Neural crest cell (in vitro differentiated cells): Measurements from ENCODE around the gene ZNF618. TPM values are rescaled to one million over a fixed set of nuclear protein-coding genes. Genes with fewer than 3 reads are reported as not detected.

Source experiments
- DNase-seq: peaks from one replicate; pipeline ENCODE4 v3.0.0; 2021; ENCODE audit warnings: low read depth, mixed read lengths, low spot score
- H3K27ac Mint-ChIP-seq: one replicate; pipeline ENCODE4 v1.8.0; 2021; ENCODE audit warnings: mild to moderate bottlenecking, mixed read lengths; ENCODE audit not compliant: unreplicated experiment
- H3K27me3 Mint-ChIP-seq: 2 replicates; pipeline ENCODE4 v1.8.0; 2021; ENCODE audit warnings: low read depth, mild to moderate bottlenecking, mixed read lengths
- H3K36me3 Mint-ChIP-seq: 2 replicates; pipeline ENCODE4 v1.8.0; 2021; ENCODE audit warnings: low read depth, mild to moderate bottlenecking, mixed read lengths
- H3K4me1 Mint-ChIP-seq: 2 replicates; pipeline ENCODE4 v1.8.0; 2021; ENCODE audit warnings: mixed read lengths
- H3K4me3 Mint-ChIP-seq: one replicate; pipeline ENCODE4 v1.8.0; 2021; ENCODE audit warnings: mild to moderate bottlenecking, mixed read lengths
- H3K9me3 Mint-ChIP-seq: 2 replicates; pipeline ENCODE4 v1.8.0; 2021; ENCODE audit warnings: mixed read lengths
- total RNA-seq: library from RNA; stranded (reverse); gene quantifications from 2 replicates; pipeline ENCODE4 v1.2.1, GENCODE V29; 2021
- TF ChIP-seq, protein P1 (sequence below): fragments of 200-600 bp; sonication (generic); conservative IDR thresholded peaks from 2 replicates; pipeline ENCODE4 v1.5.0; 2021; ENCODE audit warnings: antibody characterized with exemption, mild to moderate bottlenecking

The ZNF618 gene
- total RNA-seq, 1 donor from 2014 or later: 60.8 TPM

DNA sequence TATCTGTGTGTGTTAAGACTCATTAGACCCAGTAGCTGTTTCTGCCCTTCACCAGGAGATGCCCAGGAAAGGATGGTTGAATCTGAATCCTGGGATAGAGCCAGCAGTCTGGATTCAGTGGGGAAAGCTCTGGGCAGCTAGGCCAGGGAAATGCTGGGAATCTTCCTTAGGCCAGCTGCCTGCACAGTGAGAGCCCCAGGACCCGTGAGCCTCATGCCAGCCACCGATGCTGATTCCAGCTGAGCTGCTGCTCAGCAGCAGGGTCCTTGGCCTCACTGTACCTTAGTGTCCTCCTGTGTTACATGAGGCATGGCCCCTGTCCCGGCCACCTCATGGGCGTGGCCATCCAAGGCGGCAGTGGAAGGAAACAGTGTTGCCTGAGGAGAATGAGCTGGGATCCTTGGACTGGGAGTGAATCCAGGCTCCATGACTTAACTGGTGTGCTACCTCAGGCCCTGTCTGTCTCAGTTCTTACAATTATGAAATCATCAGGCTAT is 114.9 kb downstream of the ZNF618 start:
- TF ChIP-seq, protein P1, sequence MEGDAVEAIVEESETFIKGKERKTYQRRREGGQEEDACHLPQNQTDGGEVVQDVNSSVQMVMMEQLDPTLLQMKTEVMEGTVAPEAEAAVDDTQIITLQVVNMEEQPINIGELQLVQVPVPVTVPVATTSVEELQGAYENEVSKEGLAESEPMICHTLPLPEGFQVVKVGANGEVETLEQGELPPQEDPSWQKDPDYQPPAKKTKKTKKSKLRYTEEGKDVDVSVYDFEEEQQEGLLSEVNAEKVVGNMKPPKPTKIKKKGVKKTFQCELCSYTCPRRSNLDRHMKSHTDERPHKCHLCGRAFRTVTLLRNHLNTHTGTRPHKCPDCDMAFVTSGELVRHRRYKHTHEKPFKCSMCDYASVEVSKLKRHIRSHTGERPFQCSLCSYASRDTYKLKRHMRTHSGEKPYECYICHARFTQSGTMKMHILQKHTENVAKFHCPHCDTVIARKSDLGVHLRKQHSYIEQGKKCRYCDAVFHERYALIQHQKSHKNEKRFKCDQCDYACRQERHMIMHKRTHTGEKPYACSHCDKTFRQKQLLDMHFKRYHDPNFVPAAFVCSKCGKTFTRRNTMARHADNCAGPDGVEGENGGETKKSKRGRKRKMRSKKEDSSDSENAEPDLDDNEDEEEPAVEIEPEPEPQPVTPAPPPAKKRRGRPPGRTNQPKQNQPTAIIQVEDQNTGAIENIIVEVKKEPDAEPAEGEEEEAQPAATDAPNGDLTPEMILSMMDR: no peak
- DNase-seq: no peak
- peaks cover 9% of the 10 kb centered on the region for H3K4me1 Mint-ChIP-seq
- no peak overlapping the region for H3K27ac Mint-ChIP-seq
- H3K4me3 Mint-ChIP-seq: no peak overlapping the region
- H3K27me3 Mint-ChIP-seq: no peaks in the 10 kb centered on the region
- H3K9me3 Mint-ChIP-seq: no peaks in the 10 kb centered on the region
- H3K36me3 Mint-ChIP-seq: peaks cover 2% of the 10 kb centered on the region

DNA sequence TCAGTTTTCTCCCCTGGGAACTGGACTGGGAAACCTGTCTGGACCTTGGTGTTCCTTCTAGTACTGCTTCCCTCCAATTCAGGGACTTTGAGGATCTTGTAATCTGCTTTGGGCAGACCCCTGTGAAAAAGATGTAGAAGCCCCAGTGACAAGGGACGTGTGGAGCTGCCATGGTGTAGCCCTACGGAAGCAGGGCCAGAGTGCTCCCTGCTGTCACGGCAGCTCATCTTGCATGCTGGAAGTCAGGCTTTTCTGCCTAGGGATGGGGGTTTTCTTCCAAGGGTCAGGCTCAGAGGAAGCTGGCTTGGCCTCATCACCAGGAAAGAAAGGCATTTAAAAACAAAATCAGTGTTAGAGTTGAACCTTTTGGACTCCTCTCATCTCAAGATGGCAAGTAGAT is 115.6 kb downstream of the ZNF618 start:
- peaks cover 4% of the 10 kb centered on the region for H3K4me1 Mint-ChIP-seq
- no peak for DNase-seq
- peaks cover 3% of the 10 kb centered on the region for H3K36me3 Mint-ChIP-seq
- TF ChIP-seq, protein P1: no peak
- H3K4me3 Mint-ChIP-seq: no peak overlapping the region
- H3K27me3 Mint-ChIP-seq: no peaks in the 10 kb centered on the region
- no peaks in the 10 kb centered on the region for H3K9me3 Mint-ChIP-seq
- peak overlapping the region; percentile 78 for H3K27ac Mint-ChIP-seq

DNA sequence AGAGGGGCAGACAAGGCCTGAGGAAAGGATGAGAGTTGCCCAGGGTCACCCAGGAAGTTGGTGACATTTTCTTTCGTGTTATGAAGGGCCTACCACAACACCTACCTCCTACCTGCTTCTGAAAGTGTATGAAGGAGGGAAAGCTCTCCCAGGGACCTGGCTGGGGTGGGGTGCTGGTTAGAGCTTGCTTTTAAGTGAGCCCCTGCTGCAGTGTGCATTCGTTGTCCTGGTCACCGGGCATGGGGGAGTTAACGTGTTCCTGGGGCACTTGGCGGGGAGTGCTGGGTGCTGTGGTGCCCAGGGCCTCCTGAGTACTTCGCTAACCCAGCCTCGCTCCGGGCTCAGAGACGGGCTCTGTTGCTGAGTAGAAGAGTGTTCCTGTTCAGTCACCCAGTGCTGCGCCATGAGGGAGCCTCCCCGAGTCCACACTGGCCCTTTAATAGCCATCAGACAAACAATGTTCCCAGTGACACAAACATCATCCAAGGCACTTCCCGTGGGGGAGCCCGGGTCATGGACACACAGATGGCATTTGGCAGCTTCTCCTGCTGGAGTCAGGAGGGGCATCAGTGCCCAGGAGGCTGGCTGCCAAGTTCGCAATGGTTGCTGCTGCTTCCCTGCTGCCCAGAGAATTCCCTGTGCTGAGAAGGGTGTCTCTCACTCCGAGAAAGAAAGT is 116.3 kb downstream of the ZNF618 start:
- Mint-ChIP-seq H3K27me3 (no peaks in the 10 kb centered on the region), H3K27ac (peak overlapping the region; percentile 78), H3K4me3 (no peak overlapping the region), H3K4me1 (peaks cover 4% of the 10 kb centered on the region), H3K36me3 (peaks cover 4% of the 10 kb centered on the region), H3K9me3 (no peaks in the 10 kb centered on the region)
- DNase-seq: no peak
- TF ChIP-seq, protein P1: no peak

DNA sequence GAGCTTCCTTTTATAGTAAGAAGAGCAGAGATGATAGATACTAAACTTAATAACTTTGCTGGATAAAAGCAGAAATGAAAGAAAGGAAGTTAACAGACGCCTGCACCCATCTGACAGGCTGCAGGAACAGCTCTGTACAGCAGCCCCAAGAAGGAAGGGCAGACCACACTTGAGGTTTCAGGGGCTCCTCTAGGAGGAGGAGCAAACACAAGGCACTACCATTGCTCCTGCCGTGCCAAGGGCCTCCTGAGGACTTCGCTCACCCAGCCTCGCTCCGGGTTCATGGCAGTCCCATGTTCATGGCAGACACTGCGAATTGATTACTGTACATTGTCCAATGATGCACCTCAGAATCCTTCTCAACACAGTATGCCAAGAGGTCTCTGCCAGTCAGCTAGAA is 116.9 kb downstream of the ZNF618 start:
- Mint-ChIP-seq H3K27ac (peak overlapping the region; percentile 67), H3K36me3 (peaks cover 4% of the 10 kb centered on the region), H3K27me3 (no peaks in the 10 kb centered on the region), H3K9me3 (no peaks in the 10 kb centered on the region), H3K4me3 (no peak overlapping the region), H3K4me1 (peaks cover 4% of the 10 kb centered on the region)
- TF ChIP-seq, protein P1: no peak
- no peak for DNase-seq

DNA sequence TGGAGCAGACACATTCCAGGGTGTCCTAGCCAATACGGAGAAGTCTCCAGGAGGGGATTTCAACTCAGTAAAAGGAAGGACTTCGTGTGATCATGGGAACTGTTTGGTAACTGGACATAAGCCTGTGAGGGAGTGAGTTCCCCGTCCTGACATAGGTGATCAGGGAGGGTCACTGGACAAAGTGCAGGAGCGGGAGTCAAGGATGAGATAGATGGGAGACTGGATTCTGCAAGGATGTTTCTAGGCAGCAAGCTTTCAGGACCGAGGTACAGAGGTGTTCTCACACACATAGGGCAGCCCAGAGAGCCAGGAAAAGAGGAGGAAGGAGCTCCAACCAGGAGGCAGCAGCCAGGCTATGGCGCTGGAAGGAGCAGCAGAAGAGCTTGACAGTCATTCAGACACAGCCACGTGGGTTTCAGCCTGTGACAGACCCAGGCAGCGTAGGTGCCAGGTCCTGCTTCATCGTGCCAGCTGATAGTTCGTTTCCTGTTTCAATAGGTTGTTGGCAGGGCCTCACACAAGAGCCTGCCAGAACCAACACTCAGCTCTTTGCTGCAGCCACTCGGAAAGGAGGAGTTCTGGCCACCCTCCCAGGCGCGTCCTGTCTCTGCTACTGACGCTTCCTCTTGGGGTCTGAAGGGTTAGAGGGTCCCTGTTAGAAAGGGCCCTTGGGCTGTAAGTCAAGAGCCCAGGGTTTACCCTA is 117.9 kb downstream of the ZNF618 start:
- TF ChIP-seq, protein P1: no peak
- H3K4me1 Mint-ChIP-seq: peaks cover 4% of the 10 kb centered on the region
- no peak overlapping the region for H3K4me3 Mint-ChIP-seq
- peaks cover 4% of the 10 kb centered on the region for H3K36me3 Mint-ChIP-seq
- peak overlapping the region; percentile 36 for H3K27ac Mint-ChIP-seq
- no peaks in the 10 kb centered on the region for H3K27me3 Mint-ChIP-seq
- H3K9me3 Mint-ChIP-seq: no peaks in the 10 kb centered on the region
- no peak for DNase-seq
